H9 (cell line): ENCODE results near the gene C1QTNF2. TPM values are rescaled to one million over a fixed set of nuclear protein-coding genes. Genes with fewer than 3 reads are reported as not detected.

Source experiments
- DNase-seq: peaks from one replicate; pipeline ENCODE4 v3.0.0-alpha.2; 2017
- H2AFZ ChIP-seq: one replicate; pipeline ENCODE4 v1.6.1; 2013; ENCODE audit warnings: mild to moderate bottlenecking, low read length, control low read depth, moderate library complexity
- H2AK5ac ChIP-seq: 2 replicates; pipeline ENCODE4 v1.6.1; 2013; ENCODE audit warnings: low read length, control low read depth, mixed read lengths; ENCODE audit not compliant: insufficient read length
- H2BK120ac ChIP-seq: one replicate; pipeline ENCODE4 v1.6.1; 2013; ENCODE audit warnings: low read depth, mild to moderate bottlenecking, low read length, control low read depth, inconsistent platforms; ENCODE audit not compliant: poor library complexity, severe bottlenecking
- H2BK12ac ChIP-seq: 2 replicates; pipeline ENCODE4 v1.6.1; 2013; ENCODE audit warnings: low read length, control low read depth, mixed read lengths, low read depth; ENCODE audit not compliant: insufficient read length
- H2BK15ac ChIP-seq: 2 replicates; pipeline ENCODE4 v1.6.1; 2013; ENCODE audit warnings: low read depth, low read length, control low read depth
- H2BK20ac ChIP-seq: one replicate; pipeline ENCODE4 v1.6.1; 2013; ENCODE audit warnings: low read depth, mild to moderate bottlenecking, low read length, control low read depth, inconsistent platforms; ENCODE audit not compliant: poor library complexity, severe bottlenecking
- H2BK5ac ChIP-seq: 2 replicates; pipeline ENCODE4 v1.6.1; 2013; ENCODE audit warnings: low read length, control low read depth, mixed read lengths; ENCODE audit not compliant: insufficient read length
- H3K14ac ChIP-seq: 2 replicates; pipeline ENCODE4 v1.6.1; 2013; ENCODE audit warnings: low read length, control low read depth; ENCODE audit not compliant: insufficient read depth
- H3K18ac ChIP-seq: 2 replicates; pipeline ENCODE4 v1.6.1; 2013; ENCODE audit warnings: low read depth, mild to moderate bottlenecking, mixed read lengths, low read length, control low read depth; ENCODE audit not compliant: insufficient read length
- H3K23ac ChIP-seq: 2 replicates; pipeline ENCODE4 v1.6.1; 2013; ENCODE audit warnings: low read length, control low read depth, mixed read lengths, low read depth; ENCODE audit not compliant: insufficient read length
- H3K23me2 ChIP-seq: 2 replicates; pipeline ENCODE4 v1.6.1; 2013; ENCODE audit warnings: low read depth, mild to moderate bottlenecking, mixed read lengths, low read length, control low read depth; ENCODE audit not compliant: insufficient read length, poor library complexity, severe bottlenecking
- H3K27ac ChIP-seq: 2 replicates; pipeline ENCODE4 v1.5.1; 2013; ENCODE audit warnings: low read length, control low read depth, mixed read lengths, low read depth; ENCODE audit not compliant: insufficient read length
- H3K27me3 ChIP-seq: 2 replicates; pipeline ENCODE4 v1.6.1; 2013; ENCODE audit warnings: low read length, control low read depth, inconsistent platforms; ENCODE audit not compliant: insufficient read depth
- H3K4ac ChIP-seq: 2 replicates; pipeline ENCODE4 v1.6.1; 2013; ENCODE audit warnings: low read depth, mild to moderate bottlenecking, control low read depth, inconsistent platforms, low read length, moderate library complexity
- H3K4me1 ChIP-seq: 2 replicates; pipeline ENCODE4 v1.6.1; 2013; ENCODE audit warnings: low read length, control low read depth, inconsistent platforms; ENCODE audit not compliant: insufficient read depth
- H3K4me2 ChIP-seq: 2 replicates; pipeline ENCODE4 v1.6.1; 2013; ENCODE audit warnings: low read length, control low read depth, mixed read lengths; ENCODE audit not compliant: insufficient read length, insufficient read depth
- H3K56ac ChIP-seq: 2 replicates; pipeline ENCODE4 v1.6.1; 2013; ENCODE audit warnings: low read depth, mild to moderate bottlenecking, mixed read lengths, low read length, control low read depth; ENCODE audit not compliant: insufficient read length
- H3K79me1 ChIP-seq: 2 replicates; pipeline ENCODE4 v1.6.1; 2013; ENCODE audit warnings: low read depth, mild to moderate bottlenecking, moderate library complexity, low read length, control low read depth, inconsistent platforms; ENCODE audit not compliant: insufficient read depth, poor library complexity, severe bottlenecking
- H3K79me2 ChIP-seq: 2 replicates; pipeline ENCODE4 v1.6.1; 2013; ENCODE audit warnings: low read length, control low read depth, inconsistent platforms; ENCODE audit not compliant: insufficient read depth
- H3K9ac ChIP-seq: 2 replicates; pipeline ENCODE4 v1.6.1; 2013; ENCODE audit warnings: low read length, control low read depth, mixed read lengths; ENCODE audit not compliant: insufficient read length; ENCODE audit errors: extremely low read depth
- H3K9me3 ChIP-seq: one replicate; pipeline ENCODE4 v1.6.1; 2013; ENCODE audit warnings: low read depth, low read length, inconsistent platforms; ENCODE audit not compliant: control insufficient read depth
- H3T11ph ChIP-seq: one replicate; pipeline ENCODE4 v1.6.1; 2013; ENCODE audit warnings: mild to moderate bottlenecking, low read length, control low read depth, inconsistent platforms
- H4K20me1 ChIP-seq: one replicate; pipeline ENCODE4 v1.6.1; 2013; ENCODE audit not compliant: control insufficient read depth, insufficient read length, insufficient read depth
- H4K5ac ChIP-seq: 2 replicates; pipeline ENCODE4 v1.6.1; 2013; ENCODE audit warnings: low read depth, mild to moderate bottlenecking, mixed read lengths, low read length, control low read depth; ENCODE audit not compliant: insufficient read length
- H4K8ac ChIP-seq: replicated peaks from 2 replicates; pipeline ENCODE4 v1.6.1; 2013; ENCODE audit warnings: low read length, control low read depth, mixed read lengths, low read depth; ENCODE audit not compliant: insufficient read length
- H4K91ac ChIP-seq: 2 replicates; pipeline ENCODE4 v1.6.1; 2013; ENCODE audit warnings: low read depth, mild to moderate bottlenecking, moderate library complexity, mixed read lengths, low read length, control low read depth; ENCODE audit not compliant: insufficient read length
- H3K27ac Mint-ChIP-seq, 3 experiments: 2 replicates in 2 of 3; 3 replicates in 1 of 3; pipeline ENCODE4 v1.8.0; 2020 to 2021; ENCODE audit warnings: mixed read lengths in 3 of 3, mild to moderate bottlenecking in 1 of 3, moderate library complexity in 1 of 3
- H3K27me3 Mint-ChIP-seq: 2 replicates; pipeline ENCODE4 v1.8.0; 2021; ENCODE audit warnings: low read depth, mild to moderate bottlenecking, moderate library complexity, mixed read lengths
- H3K36me3 Mint-ChIP-seq, 3 experiments: 2 replicates in 2 of 3; 3 replicates in 1 of 3; pipeline ENCODE4 v1.8.0; 2020 to 2021; ENCODE audit warnings: low read depth in 3 of 3, mixed read lengths in 3 of 3; ENCODE audit not compliant: insufficient read depth in 1 of 3
- H3K4me1 Mint-ChIP-seq, 2 experiments: 2 replicates each; pipeline ENCODE4 v1.8.0; 2020; ENCODE audit warnings: mixed read lengths in 2 of 2
- H3K4me3 Mint-ChIP-seq, 2 experiments: 2 replicates in 1 of 2; 3 replicates in 1 of 2; pipeline ENCODE4 v1.8.0; 2020 to 2021; ENCODE audit warnings: mild to moderate bottlenecking in 2 of 2, mixed read lengths in 2 of 2, moderate library complexity in 1 of 2
- H3K9me3 Mint-ChIP-seq, 2 experiments: 2 replicates in 1 of 2; 3 replicates in 1 of 2; pipeline ENCODE4 v1.8.0; 2020; ENCODE audit warnings: mild to moderate bottlenecking in 2 of 2, mixed read lengths in 2 of 2, moderate library complexity in 1 of 2
- WGBS: extraction: QIAGEN DNeasy Blood & Tissue Kit; methylation state at CpG from one replicate; pipeline ENCODE4 v1.1.7; 2013; ENCODE audit warnings: missing lambda C conversion rate, low lambda C conversion rate, mixed read lengths; ENCODE audit not compliant: insufficient read length; ENCODE audit errors: extremely low coverage; 5-methylcytosine and 5-hydroxymethylcytosine counted together
- total RNA-seq: library from RNA; stranded (reverse); gene quantifications from 2 replicates; pipeline ENCODE4 v1.2.1, GENCODE V29; 2021
- TF ChIP-seq, protein P1 (sequence below): fragments of 200-600 bp; sonication (generic); conservative IDR thresholded peaks from 3 replicates; pipeline ENCODE4 v1.8.0; 2021; ENCODE audit warnings: antibody characterized with exemption, mild to moderate bottlenecking

C1QTNF2 gene
- total RNA-seq, 1 experiment from 2014 or later, result 0.59 TPM

GRCh38 chr5:160357861-160358411, 12.5 kb downstream of the C1QTNF2 start:
- no peak overlapping the region for H4K91ac ChIP-seq
- no peak overlapping the region for H3K27ac Mint-ChIP-seq

More at GRCh38 chr5:160357861-160358411, 12.5 kb downstream of the C1QTNF2 start:
- H2BK15ac ChIP-seq, result no peak overlapping the region
- no peak overlapping the region for H3K14ac ChIP-seq
- Mint-ChIP-seq H3K4me3 (no peak overlapping the region), H3K9me3 (no peaks in the 10 kb centered on the region), H3K4me1 (peaks cover 7 to 20% of the 10 kb centered on the region in 2 experiments), H3K27me3 (peaks cover 3% of the 10 kb centered on the region), H3K36me3 (no peaks in the 10 kb centered on the region)
- no peak overlapping the region for H2BK120ac ChIP-seq
- no peak overlapping the region for H3K9ac ChIP-seq
- H3K4me1 ChIP-seq, result 0 out of 2 replicates have a peak, but pooled peaks cover 2% of the 10 kb centered on the region
- H3T11ph ChIP-seq, result no peak overlapping the region
- no peak overlapping the region for H2AK5ac ChIP-seq
- no peak overlapping the region for H3K27ac ChIP-seq
- H2BK5ac ChIP-seq, result no peak overlapping the region
- no peak overlapping the region for H2BK20ac ChIP-seq
- H3K23ac ChIP-seq, result no peak overlapping the region
- no peaks in the 10 kb centered on the region for H3K27me3 ChIP-seq
- H3K56ac ChIP-seq, result no peak overlapping the region
- TF ChIP-seq, protein P1, sequence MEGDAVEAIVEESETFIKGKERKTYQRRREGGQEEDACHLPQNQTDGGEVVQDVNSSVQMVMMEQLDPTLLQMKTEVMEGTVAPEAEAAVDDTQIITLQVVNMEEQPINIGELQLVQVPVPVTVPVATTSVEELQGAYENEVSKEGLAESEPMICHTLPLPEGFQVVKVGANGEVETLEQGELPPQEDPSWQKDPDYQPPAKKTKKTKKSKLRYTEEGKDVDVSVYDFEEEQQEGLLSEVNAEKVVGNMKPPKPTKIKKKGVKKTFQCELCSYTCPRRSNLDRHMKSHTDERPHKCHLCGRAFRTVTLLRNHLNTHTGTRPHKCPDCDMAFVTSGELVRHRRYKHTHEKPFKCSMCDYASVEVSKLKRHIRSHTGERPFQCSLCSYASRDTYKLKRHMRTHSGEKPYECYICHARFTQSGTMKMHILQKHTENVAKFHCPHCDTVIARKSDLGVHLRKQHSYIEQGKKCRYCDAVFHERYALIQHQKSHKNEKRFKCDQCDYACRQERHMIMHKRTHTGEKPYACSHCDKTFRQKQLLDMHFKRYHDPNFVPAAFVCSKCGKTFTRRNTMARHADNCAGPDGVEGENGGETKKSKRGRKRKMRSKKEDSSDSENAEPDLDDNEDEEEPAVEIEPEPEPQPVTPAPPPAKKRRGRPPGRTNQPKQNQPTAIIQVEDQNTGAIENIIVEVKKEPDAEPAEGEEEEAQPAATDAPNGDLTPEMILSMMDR, result no peak
- H4K8ac ChIP-seq, result no peak overlapping the region
- no peak overlapping the region for H2AFZ ChIP-seq
- no peak overlapping the region for H3K18ac ChIP-seq
- no peak overlapping the region for H3K4me2 ChIP-seq
- no peak overlapping the region for H4K5ac ChIP-seq
- no peaks in the 10 kb centered on the region for H4K20me1 ChIP-seq
- no peaks in the 10 kb centered on the region for H3K9me3 ChIP-seq
- H3K79me1 ChIP-seq, result no peaks in the 10 kb centered on the region
- WGBS, result no CpG with 5 or more reads among the region's 7 CpGs
- H3K79me2 ChIP-seq, result no peaks in the 10 kb centered on the region
- no peak overlapping the region for H3K4ac ChIP-seq
- H3K23me2 ChIP-seq, result no peaks in the 10 kb centered on the region
- DNase-seq, result no peak
- H2BK12ac ChIP-seq, result no peak overlapping the region
